NCI-H446 treated with DMSO at 0.1 percent for 48 hours (cell line): ENCODE data around the gene CADPS.

Source experiments
- DNase-seq: peaks from one replicate; lab custom pipeline; 2025; lab: John Stamatoyannopoulos, UW

The CADPS gene

GRCh38 chr3:62632510-62633294, 242.5 kb downstream of the CADPS start:
- no peak for DNase-seq

- DNase-seq, result no peak
Measured at GRCh38 chr3:62631488-62631887, 243.7 kb downstream of the CADPS start.

GRCh38 chr3:62630664-62631063, 244.6 kb downstream of the CADPS start:
- no peak for DNase-seq

GRCh38 chr3:62625268-62625667, 249.9 kb downstream of the CADPS start:
- DNase-seq, result no peak

- DNase-seq, result no peak
Measured at GRCh38 chr3:62624185-62624584, 251.0 kb downstream of the CADPS start.

- no peak for DNase-seq
Measured at GRCh38 chr3:62622553-62623174, 252.6 kb downstream of the CADPS start.

- no peak for DNase-seq
Measured at GRCh38 chr3:62621925-62622324, 253.3 kb downstream of the CADPS start.

GRCh38 chr3:62621176-62621575, 254.0 kb downstream of the CADPS start:
- DNase-seq, result no peak

- no peak for DNase-seq
Measured at GRCh38 chr3:62615258-62615849, 259.9 kb downstream of the CADPS start.

GRCh38 chr3:62614527-62614926, 260.7 kb downstream of the CADPS start:
- no peak for DNase-seq

GRCh38 chr3:62611541-62612240, 263.5 kb downstream of the CADPS start:
- DNase-seq, result no peak

- DNase-seq, result peak; percentile 67
Measured at GRCh38 chr3:62607287-62608029, 267.8 kb downstream of the CADPS start.

- no peak for DNase-seq
Measured at GRCh38 chr3:62605413-62606068, 269.7 kb downstream of the CADPS start.

GRCh38 chr3:62604751-62605351, 270.4 kb downstream of the CADPS start:
- no peak for DNase-seq

GRCh38 chr3:62604298-62604697, 270.9 kb downstream of the CADPS start:
- DNase-seq, result no peak

- DNase-seq, result no peak
Measured at GRCh38 chr3:62602987-62603386, 272.2 kb downstream of the CADPS start.

- no peak for DNase-seq
Measured at GRCh38 chr3:62602129-62602770, 273.0 kb downstream of the CADPS start.

GRCh38 chr3:62601238-62602070, 273.8 kb downstream of the CADPS start:
- DNase-seq, result peak; percentile 63

- peak; percentile 12 for DNase-seq
Measured at GRCh38 chr3:62600033-62600432, 275.2 kb downstream of the CADPS start.

GRCh38 chr3:62597491-62597890, 277.7 kb downstream of the CADPS start:
- no peak for DNase-seq
